Ishikawa (cell line): ENCODE measurements around the gene WHRN.

Experiments
- CEBPB ChIP-seq: IDR thresholded peaks from 2 replicates; pipeline ENCODE4 v1.6.1; 2012
- CREB1 ChIP-seq: IDR thresholded peaks from 2 replicates; pipeline ENCODE4 v1.6.1; 2012; ENCODE audit warnings: low read depth
- EGR1 ChIP-seq: IDR thresholded peaks from 2 replicates; pipeline ENCODE4 v1.6.1; 2012
- EP300 ChIP-seq: IDR thresholded peaks from 2 replicates; pipeline ENCODE4 v1.6.1; 2012; ENCODE audit warnings: borderline replicate concordance
- FOXM1 ChIP-seq: IDR thresholded peaks from 2 replicates; pipeline ENCODE4 v1.6.1; 2012; ENCODE audit warnings: low read depth, borderline replicate concordance
- MAX ChIP-seq: IDR thresholded peaks from 2 replicates; pipeline ENCODE4 v1.6.1; 2012
- NFIC ChIP-seq: IDR thresholded peaks from 2 replicates; pipeline ENCODE4 v1.6.1; 2012
- RAD21 ChIP-seq: IDR thresholded peaks from 2 replicates; pipeline ENCODE4 v1.6.1; 2012; ENCODE audit warnings: low read depth
- REST ChIP-seq: IDR thresholded peaks from 2 replicates; pipeline ENCODE4 v1.6.1; 2012; ENCODE audit warnings: low read depth, mild to moderate bottlenecking
- TAF1 ChIP-seq: IDR thresholded peaks from 2 replicates; pipeline ENCODE4 v1.6.1; 2012; ENCODE audit warnings: low read depth, mild to moderate bottlenecking
- TCF12 ChIP-seq: IDR thresholded peaks from 2 replicates; pipeline ENCODE4 v1.6.1; 2012; ENCODE audit warnings: low read depth
- TEAD4 ChIP-seq: IDR thresholded peaks from 2 replicates; pipeline ENCODE4 v1.6.1; 2012
- USF1 ChIP-seq: IDR thresholded peaks from 2 replicates; pipeline ENCODE4 v1.6.1; 2012
- YY1 ChIP-seq: IDR thresholded peaks from 2 replicates; pipeline ENCODE4 v1.6.1; 2012; ENCODE audit warnings: low read depth
- ZBTB7A ChIP-seq: IDR thresholded peaks from 2 replicates; pipeline ENCODE4 v1.6.1; 2012; ENCODE audit warnings: low read depth

The WHRN gene

DNA sequence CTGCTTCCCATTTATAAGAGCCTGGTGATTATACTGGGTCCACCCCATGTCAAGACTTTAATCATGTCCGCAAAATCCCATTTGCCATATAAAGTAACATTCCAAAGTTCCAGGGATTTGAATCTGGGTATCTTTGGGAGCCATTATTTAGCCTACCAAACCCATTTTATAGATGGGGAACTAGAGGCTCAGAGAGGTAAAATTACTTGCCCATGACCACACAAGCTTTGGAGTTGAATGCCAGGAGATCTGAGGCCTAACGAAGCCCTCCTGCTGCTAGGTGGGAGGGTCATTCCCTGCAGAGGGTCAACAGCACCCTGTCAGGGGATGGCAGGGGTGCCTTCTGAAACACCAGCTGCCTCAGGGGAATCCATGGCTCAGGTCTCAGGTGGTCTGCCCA lies 104.5 kb downstream of the WHRN start:
- no peak for TF ChIP-seq CREB1
- no peak for TF ChIP-seq ZBTB7A

DNA sequence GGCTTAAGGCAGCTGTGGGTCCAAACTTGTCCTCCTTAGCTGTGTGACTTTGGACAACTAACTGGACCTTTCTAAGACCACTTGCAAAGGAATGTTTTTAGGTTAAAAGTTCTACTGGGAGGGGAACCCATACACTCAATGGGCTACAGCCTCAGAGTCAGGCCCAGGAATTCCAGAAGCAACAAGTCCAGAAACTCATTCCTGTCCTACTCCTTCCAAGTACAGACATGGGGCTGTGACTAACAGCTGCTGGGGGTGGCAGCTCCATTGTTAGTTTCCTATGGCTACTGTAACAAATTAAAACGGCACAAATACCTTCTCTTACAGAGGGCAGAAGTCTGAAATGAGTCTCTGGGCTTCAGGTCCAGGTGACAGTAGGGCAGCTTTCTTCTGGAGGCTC lies 105.1 kb downstream of the WHRN start:
- TF ChIP-seq USF1 (no peak), EGR1 (no peak), TCF12 (no peak), YY1 (no peak), CEBPB (no peak), FOXM1 (no peak), EP300 (no peak), REST (no peak), NFIC (no peak), RAD21 (no peak), MAX (no peak), TEAD4 (no peak), ZBTB7A (no peak), CREB1 (no peak), TAF1 (no peak)

DNA sequence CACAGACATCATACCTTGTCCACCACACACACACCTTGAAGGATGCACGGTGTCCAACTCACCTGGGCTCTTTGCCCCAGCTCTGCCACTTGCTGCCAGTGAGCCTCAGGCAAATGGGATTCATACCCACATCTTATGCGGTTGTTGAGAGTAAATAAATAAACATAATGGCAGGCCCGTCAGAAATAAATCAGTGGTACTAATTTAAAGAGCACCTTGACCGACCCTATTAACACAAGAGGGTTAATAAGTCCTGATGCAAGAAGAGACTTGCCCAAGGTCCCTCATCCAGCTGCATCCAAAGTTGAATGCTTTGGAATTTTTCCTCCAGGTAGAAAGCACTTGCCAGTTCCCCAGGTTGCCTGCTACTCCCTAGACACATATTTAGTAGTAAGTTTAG lies 105.9 kb downstream of the WHRN start:
- TF ChIP-seq TCF12 (no peak), EGR1 (no peak), RAD21 (no peak)

GRCh38 chr9:114397848-114398605 lies 107.2 kb downstream of the WHRN start:
- TF ChIP-seq USF1 (no peak), CREB1 (no peak; the same call in 1 of the 2 replicates), YY1 (no peak), EGR1 (peak; percentile 23), RAD21 (no peak), EP300 (peak; percentile 28; the same call in 1 of the 2 replicates), TEAD4 (no peak), TCF12 (no peak), ZBTB7A (peak; percentile 95), TAF1 (no peak; the same call in 1 of the 2 replicates), CEBPB (no peak), REST (peak; percentile 48; the same call in 1 of the 2 replicates), NFIC (peak; percentile 65; the same call in 1 of the 2 replicates), MAX (peak; percentile 75), FOXM1 (no peak)

DNA sequence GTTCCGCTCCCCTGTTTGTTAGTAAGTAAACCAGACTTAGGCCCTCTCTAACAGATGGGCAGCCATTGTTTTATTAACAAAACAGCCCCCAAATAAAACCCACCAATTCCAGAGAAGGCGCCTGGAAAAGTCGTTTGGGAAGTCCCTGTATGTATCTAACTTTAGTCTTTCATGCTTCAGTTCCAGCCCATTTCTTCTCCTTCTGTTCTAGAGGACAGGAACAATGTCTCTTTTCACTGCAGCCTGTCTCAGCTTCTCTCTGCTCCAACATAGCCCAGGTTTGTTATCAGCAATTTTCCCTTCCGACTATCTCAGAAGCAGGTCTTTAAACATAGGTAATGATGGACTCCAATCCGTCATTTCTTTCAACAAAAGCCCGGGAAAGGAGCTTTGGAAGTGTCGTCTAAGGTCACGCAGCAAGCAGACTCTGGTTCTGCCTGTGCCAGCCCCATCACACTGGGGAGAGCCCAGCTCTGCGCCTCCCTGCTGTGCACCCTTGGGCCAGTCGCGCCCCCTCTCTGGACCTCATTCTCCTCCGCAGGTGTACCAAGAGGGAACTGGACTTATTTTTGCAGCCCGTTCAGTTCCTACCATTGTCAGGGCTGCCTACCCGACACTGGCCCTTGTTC lies 107.9 kb downstream of the WHRN start:
- TF ChIP-seq TAF1 (0 out of 2 replicates have a peak, but pooled peaks have one; percentile 3), CEBPB (no peak)

- TF ChIP-seq RAD21 (no peak), TEAD4 (no peak), YY1 (no peak), MAX (no peak; the same call in 1 of the 2 replicates), EGR1 (no peak), TAF1 (no peak)
Measured at GRCh38 chr9:114396558-114397218, 108.6 kb downstream of the WHRN start.
